WTC11 (cell line): Measurements from ENCODE around the gene MIPOL1. TPM values are rescaled to one million over a fixed set of nuclear protein-coding genes. Genes with fewer than 3 reads are reported as not detected.

ENCODE experiments used
- ATAC-seq: fragments of 200-7000 bp; cut with Tn5 transposase; 2 replicates; pipeline ENCODE4 v1.10.0; 2021; ENCODE audit warnings: mild to moderate bottlenecking, moderate library complexity
- CTCF ChIA-PET: fragments of 300-600 bp; sonication (Branson Sonifier 250); formaldehyde crosslinking; loops from one replicate; lab custom pipeline; 2021; ENCODE audit warnings: antibody characterized with exemption; lab: Charles Lee
- POLR2A ChIA-PET: fragments of 350-600 bp; sonication (Branson Sonifier 250); formaldehyde crosslinking; loops from one replicate; lab custom pipeline; 2021; ENCODE audit warnings: antibody characterized with exemption; lab: Charles Lee
- DNase-seq: peaks from one replicate; pipeline ENCODE4 v3.0.0; 2021; ENCODE audit warnings: low spot score
- H3K27ac Mint-ChIP-seq: 2 replicates; pipeline ENCODE4 v1.8.0; 2021; ENCODE audit warnings: mixed read lengths
- H3K27me3 Mint-ChIP-seq: 2 replicates; pipeline ENCODE4 v1.8.0; 2021; ENCODE audit warnings: low read depth, mild to moderate bottlenecking, moderate library complexity, mixed read lengths
- H3K36me3 Mint-ChIP-seq: 2 replicates; pipeline ENCODE4 v1.8.0; 2021; ENCODE audit warnings: mixed read lengths
- H3K4me1 Mint-ChIP-seq: 2 replicates; pipeline ENCODE4 v1.8.0; 2022; ENCODE audit warnings: mixed read lengths
- H3K4me3 Mint-ChIP-seq: 2 replicates; pipeline ENCODE4 v1.8.0; 2021; ENCODE audit warnings: mild to moderate bottlenecking, moderate library complexity, mixed read lengths
- H3K9me3 Mint-ChIP-seq: 2 replicates; pipeline ENCODE4 v1.8.0; 2021; ENCODE audit warnings: mixed read lengths
- ATF1 ChIP-seq: sonication (generic); formaldehyde crosslinking; IDR thresholded peaks from 2 replicates; pipeline ENCODE4 v1.8.1; 2023; ENCODE audit warnings: mild to moderate bottlenecking, moderate library complexity, missing genetic modification reagents
- CREB1 ChIP-seq: sonication (generic); formaldehyde crosslinking; IDR thresholded peaks from 2 replicates; pipeline ENCODE4 v1.8.0; 2023; ENCODE audit warnings: mild to moderate bottlenecking, missing genetic modification reagents
- CREM ChIP-seq: sonication (generic); formaldehyde crosslinking; IDR thresholded peaks from 2 replicates; pipeline ENCODE4 v1.8.1; 2022; ENCODE audit warnings: mild to moderate bottlenecking, missing genetic modification reagents, moderate library complexity
- ETV6 ChIP-seq: sonication (generic); formaldehyde crosslinking; IDR thresholded peaks from 2 replicates; pipeline ENCODE4 v1.8.1; 2022; ENCODE audit warnings: mild to moderate bottlenecking, missing genetic modification reagents
- MYBL2 ChIP-seq: sonication (generic); formaldehyde crosslinking; IDR thresholded peaks from 2 replicates; pipeline ENCODE4 v1.8.1; 2023; ENCODE audit warnings: mild to moderate bottlenecking, moderate library complexity, missing genetic modification reagents
- NR1H2 ChIP-seq: sonication (generic); formaldehyde crosslinking; IDR thresholded peaks from 2 replicates; pipeline ENCODE4 v1.9.0; 2021; ENCODE audit warnings: mild to moderate bottlenecking, moderate library complexity, missing genetic modification reagents
- NR3C1 ChIP-seq: sonication (generic); formaldehyde crosslinking; conservative IDR thresholded peaks from 2 replicates; pipeline ENCODE4 v1.8.1; 2023; ENCODE audit warnings: low read depth, mild to moderate bottlenecking, missing genetic modification reagents
- PRRX2 ChIP-seq: fragments of 250-450 bp; sonication (Bioruptor Pico); IDR thresholded peaks from 2 replicates; pipeline ENCODE4 v1.8.0; 2021; ENCODE audit warnings: mild to moderate bottlenecking
- TP53 ChIP-seq: sonication (generic); formaldehyde crosslinking; IDR thresholded peaks from 2 replicates; pipeline ENCODE4 v1.8.1; 2023; ENCODE audit warnings: mild to moderate bottlenecking, missing genetic modification reagents
- ZNF317 ChIP-seq: sonication (generic); formaldehyde crosslinking; IDR thresholded peaks from 2 replicates; pipeline ENCODE4 v1.8.1; 2023; ENCODE audit warnings: low read depth, mild to moderate bottlenecking, moderate library complexity, missing genetic modification reagents, borderline replicate concordance
- total RNA-seq: library from RNA; stranded (reverse); gene quantifications from 3 replicates; pipeline ENCODE4 v1.2.3, GENCODE V29; 2021
- TF ChIP-seq, protein P1 (sequence below): fragments of 250-450 bp; sonication (Bioruptor Pico); IDR thresholded peaks from 2 replicates; pipeline ENCODE4 v1.9.0; 2021; ENCODE audit warnings: mild to moderate bottlenecking
- TF ChIP-seq, protein P2 (sequence below): sonication (generic); formaldehyde crosslinking; IDR thresholded peaks from 2 replicates; pipeline ENCODE4 v1.8.1; 2023; ENCODE audit warnings: mild to moderate bottlenecking, missing genetic modification reagents, borderline replicate concordance
- TF ChIP-seq, protein P3 (sequence below): sonication (generic); formaldehyde crosslinking; IDR thresholded peaks from 2 replicates; pipeline ENCODE4 v1.8.0; 2022; ENCODE audit warnings: mild to moderate bottlenecking, missing genetic modification reagents
- TF ChIP-seq, protein P4 (sequence below): fragments of 200-600 bp; IDR thresholded peaks from 2 replicates; pipeline ENCODE4 v1.8.0; 2022; ENCODE audit warnings: antibody characterized with exemption
- TF ChIP-seq, protein P5 (sequence below): fragments of 250-450 bp; sonication (Bioruptor Pico); IDR thresholded peaks from 2 replicates; pipeline ENCODE4 v1.9.0; 2021; ENCODE audit warnings: mild to moderate bottlenecking, borderline replicate concordance
- TF ChIP-seq, protein P6 (sequence below): sonication (generic); formaldehyde crosslinking; conservative IDR thresholded peaks from 2 replicates; pipeline ENCODE4 v1.8.1; 2023; ENCODE audit warnings: mild to moderate bottlenecking, low read depth, missing genetic modification reagents, moderate library complexity

Gene MIPOL1
- total RNA-seq, 1 experiment from 2014 or later = 13.1 TPM

DNA sequence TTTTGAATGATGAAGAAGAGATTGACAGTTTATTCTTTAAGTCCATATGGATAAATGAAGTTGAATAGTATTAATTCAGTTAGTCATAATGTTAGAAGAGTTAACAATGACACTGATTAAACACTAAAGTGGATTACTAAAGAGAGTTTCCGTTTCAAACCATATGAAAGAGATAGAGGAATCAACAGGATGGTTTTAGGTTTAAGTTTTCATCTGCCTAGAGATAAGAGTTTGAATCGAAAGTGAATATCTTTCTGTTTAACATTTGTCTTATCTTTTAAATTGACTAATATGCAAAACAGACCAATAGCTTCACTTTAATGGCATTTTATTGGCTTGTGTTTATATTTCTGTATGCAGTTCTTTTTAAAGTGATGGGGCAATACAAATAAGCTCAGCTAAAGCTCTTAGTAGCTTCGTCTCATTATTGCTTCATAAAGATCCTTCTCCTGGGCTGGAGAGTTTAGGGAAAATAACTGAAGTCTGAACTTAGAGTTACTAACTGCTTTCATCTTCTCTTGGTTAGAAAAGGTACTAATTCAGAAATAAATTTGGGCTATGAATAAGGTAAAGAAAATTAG lies 66.0 kb downstream of the MIPOL1 start:
- DNase-seq (no peak), ATAC-seq (no peak)
- no peaks in the 10 kb centered on the region; the same call in 1 of the 2 replicates for H3K36me3 Mint-ChIP-seq
- no peaks in the 10 kb centered on the region for H3K27me3 Mint-ChIP-seq
- no peak overlapping the region for H3K4me3 Mint-ChIP-seq
- no peaks in the 10 kb centered on the region for H3K9me3 Mint-ChIP-seq
- ChIA-PET CTCF (no interaction called here), POLR2A (no interaction called here)
- TF ChIP-seq, protein P1, sequence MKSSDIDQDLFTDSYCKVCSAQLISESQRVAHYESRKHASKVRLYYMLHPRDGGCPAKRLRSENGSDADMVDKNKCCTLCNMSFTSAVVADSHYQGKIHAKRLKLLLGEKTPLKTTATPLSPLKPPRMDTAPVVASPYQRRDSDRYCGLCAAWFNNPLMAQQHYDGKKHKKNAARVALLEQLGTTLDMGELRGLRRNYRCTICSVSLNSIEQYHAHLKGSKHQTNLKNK (CRISPR knock-in tag) = no peak
- no peak for TF ChIP-seq TP53 (CRISPR knock-in tag)
- no peak overlapping the region for H3K27ac Mint-ChIP-seq
- peaks cover 4% of the 10 kb centered on the region; the same call in 1 of the 2 replicates for H3K4me1 Mint-ChIP-seq

DNA sequence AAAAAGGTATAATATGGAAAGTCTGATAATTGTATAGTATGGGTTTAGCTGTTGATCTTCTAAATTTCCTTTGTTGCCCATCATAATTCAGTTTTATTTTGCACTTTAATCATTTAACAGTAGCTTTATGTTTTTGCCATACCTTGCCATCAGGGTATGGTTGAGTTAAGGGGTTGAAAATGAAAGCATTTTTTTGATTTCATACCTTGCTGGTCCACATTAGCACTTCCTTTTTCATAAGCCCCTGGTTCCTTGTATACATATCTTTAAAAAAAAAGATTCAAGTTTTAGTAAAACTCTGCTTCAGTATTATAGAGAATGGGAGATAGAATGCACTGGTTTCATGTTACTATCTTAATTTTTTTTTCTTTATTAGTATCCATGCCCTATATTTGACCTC lies 71.1 kb downstream of the MIPOL1 start:
- ChIA-PET POLR2A (no interaction called here), CTCF (no interaction called here)
- no peak for ATAC-seq
- no peak for DNase-seq
- no peaks in the 10 kb centered on the region for H3K4me1 Mint-ChIP-seq
- no peak overlapping the region for H3K27ac Mint-ChIP-seq
- no peaks in the 10 kb centered on the region for H3K27me3 Mint-ChIP-seq
- TF ChIP-seq CREM (CRISPR knock-in tag) = no peak
- TF ChIP-seq NR1H2 (CRISPR knock-in tag) = no peak
- TF ChIP-seq, protein P2, sequence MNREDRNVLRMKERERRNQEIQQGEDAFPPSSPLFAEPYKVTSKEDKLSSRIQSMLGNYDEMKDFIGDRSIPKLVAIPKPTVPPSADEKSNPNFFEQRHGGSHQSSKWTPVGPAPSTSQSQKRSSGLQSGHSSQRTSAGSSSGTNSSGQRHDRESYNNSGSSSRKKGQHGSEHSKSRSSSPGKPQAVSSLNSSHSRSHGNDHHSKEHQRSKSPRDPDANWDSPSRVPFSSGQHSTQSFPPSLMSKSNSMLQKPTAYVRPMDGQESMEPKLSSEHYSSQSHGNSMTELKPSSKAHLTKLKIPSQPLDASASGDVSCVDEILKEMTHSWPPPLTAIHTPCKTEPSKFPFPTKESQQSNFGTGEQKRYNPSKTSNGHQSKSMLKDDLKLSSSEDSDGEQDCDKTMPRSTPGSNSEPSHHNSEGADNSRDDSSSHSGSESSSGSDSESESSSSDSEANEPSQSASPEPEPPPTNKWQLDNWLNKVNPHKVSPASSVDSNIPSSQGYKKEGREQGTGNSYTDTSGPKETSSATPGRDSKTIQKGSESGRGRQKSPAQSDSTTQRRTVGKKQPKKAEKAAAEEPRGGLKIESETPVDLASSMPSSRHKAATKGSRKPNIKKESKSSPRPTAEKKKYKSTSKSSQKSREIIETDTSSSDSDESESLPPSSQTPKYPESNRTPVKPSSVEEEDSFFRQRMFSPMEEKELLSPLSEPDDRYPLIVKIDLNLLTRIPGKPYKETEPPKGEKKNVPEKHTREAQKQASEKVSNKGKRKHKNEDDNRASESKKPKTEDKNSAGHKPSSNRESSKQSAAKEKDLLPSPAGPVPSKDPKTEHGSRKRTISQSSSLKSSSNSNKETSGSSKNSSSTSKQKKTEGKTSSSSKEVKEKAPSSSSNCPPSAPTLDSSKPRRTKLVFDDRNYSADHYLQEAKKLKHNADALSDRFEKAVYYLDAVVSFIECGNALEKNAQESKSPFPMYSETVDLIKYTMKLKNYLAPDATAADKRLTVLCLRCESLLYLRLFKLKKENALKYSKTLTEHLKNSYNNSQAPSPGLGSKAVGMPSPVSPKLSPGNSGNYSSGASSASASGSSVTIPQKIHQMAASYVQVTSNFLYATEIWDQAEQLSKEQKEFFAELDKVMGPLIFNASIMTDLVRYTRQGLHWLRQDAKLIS = no peak
- TF ChIP-seq, protein P3, sequence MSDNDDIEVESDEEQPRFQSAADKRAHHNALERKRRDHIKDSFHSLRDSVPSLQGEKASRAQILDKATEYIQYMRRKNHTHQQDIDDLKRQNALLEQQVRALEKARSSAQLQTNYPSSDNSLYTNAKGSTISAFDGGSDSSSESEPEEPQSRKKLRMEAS (CRISPR knock-in tag) = no peak
- no peak for TF ChIP-seq PRRX2 (CRISPR knock-in tag)
- TF ChIP-seq, protein P4, sequence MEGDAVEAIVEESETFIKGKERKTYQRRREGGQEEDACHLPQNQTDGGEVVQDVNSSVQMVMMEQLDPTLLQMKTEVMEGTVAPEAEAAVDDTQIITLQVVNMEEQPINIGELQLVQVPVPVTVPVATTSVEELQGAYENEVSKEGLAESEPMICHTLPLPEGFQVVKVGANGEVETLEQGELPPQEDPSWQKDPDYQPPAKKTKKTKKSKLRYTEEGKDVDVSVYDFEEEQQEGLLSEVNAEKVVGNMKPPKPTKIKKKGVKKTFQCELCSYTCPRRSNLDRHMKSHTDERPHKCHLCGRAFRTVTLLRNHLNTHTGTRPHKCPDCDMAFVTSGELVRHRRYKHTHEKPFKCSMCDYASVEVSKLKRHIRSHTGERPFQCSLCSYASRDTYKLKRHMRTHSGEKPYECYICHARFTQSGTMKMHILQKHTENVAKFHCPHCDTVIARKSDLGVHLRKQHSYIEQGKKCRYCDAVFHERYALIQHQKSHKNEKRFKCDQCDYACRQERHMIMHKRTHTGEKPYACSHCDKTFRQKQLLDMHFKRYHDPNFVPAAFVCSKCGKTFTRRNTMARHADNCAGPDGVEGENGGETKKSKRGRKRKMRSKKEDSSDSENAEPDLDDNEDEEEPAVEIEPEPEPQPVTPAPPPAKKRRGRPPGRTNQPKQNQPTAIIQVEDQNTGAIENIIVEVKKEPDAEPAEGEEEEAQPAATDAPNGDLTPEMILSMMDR = no peak
- no peak for TF ChIP-seq ETV6 (CRISPR knock-in tag)
- TF ChIP-seq ATF1 (CRISPR knock-in tag) = no peak
- TF ChIP-seq MYBL2 (CRISPR knock-in tag) = no peak
- TF ChIP-seq ZNF317 (CRISPR knock-in tag) = no peak
- TF ChIP-seq NR3C1 (CRISPR knock-in tag) = no peak
- no peak for TF ChIP-seq CREB1 (CRISPR knock-in tag)
- TF ChIP-seq, protein P5, sequence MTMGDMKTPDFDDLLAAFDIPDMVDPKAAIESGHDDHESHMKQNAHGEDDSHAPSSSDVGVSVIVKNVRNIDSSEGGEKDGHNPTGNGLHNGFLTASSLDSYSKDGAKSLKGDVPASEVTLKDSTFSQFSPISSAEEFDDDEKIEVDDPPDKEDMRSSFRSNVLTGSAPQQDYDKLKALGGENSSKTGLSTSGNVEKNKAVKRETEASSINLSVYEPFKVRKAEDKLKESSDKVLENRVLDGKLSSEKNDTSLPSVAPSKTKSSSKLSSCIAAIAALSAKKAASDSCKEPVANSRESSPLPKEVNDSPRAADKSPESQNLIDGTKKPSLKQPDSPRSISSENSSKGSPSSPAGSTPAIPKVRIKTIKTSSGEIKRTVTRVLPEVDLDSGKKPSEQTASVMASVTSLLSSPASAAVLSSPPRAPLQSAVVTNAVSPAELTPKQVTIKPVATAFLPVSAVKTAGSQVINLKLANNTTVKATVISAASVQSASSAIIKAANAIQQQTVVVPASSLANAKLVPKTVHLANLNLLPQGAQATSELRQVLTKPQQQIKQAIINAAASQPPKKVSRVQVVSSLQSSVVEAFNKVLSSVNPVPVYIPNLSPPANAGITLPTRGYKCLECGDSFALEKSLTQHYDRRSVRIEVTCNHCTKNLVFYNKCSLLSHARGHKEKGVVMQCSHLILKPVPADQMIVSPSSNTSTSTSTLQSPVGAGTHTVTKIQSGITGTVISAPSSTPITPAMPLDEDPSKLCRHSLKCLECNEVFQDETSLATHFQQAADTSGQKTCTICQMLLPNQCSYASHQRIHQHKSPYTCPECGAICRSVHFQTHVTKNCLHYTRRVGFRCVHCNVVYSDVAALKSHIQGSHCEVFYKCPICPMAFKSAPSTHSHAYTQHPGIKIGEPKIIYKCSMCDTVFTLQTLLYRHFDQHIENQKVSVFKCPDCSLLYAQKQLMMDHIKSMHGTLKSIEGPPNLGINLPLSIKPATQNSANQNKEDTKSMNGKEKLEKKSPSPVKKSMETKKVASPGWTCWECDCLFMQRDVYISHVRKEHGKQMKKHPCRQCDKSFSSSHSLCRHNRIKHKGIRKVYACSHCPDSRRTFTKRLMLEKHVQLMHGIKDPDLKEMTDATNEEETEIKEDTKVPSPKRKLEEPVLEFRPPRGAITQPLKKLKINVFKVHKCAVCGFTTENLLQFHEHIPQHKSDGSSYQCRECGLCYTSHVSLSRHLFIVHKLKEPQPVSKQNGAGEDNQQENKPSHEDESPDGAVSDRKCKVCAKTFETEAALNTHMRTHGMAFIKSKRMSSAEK = no peak
- TF ChIP-seq, protein P6, sequence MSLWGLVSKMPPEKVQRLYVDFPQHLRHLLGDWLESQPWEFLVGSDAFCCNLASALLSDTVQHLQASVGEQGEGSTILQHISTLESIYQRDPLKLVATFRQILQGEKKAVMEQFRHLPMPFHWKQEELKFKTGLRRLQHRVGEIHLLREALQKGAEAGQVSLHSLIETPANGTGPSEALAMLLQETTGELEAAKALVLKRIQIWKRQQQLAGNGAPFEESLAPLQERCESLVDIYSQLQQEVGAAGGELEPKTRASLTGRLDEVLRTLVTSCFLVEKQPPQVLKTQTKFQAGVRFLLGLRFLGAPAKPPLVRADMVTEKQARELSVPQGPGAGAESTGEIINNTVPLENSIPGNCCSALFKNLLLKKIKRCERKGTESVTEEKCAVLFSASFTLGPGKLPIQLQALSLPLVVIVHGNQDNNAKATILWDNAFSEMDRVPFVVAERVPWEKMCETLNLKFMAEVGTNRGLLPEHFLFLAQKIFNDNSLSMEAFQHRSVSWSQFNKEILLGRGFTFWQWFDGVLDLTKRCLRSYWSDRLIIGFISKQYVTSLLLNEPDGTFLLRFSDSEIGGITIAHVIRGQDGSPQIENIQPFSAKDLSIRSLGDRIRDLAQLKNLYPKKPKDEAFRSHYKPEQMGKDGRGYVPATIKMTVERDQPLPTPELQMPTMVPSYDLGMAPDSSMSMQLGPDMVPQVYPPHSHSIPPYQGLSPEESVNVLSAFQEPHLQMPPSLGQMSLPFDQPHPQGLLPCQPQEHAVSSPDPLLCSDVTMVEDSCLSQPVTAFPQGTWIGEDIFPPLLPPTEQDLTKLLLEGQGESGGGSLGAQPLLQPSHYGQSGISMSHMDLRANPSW (CRISPR knock-in tag) = no peak
- H3K9me3 Mint-ChIP-seq = no peaks in the 10 kb centered on the region
- H3K4me3 Mint-ChIP-seq = no peak overlapping the region
- H3K36me3 Mint-ChIP-seq = no peaks in the 10 kb centered on the region; the same call in 1 of the 2 replicates
